Esophagus squamous epithelium (tissue), 5 donors: Measurements from ENCODE around the gene TTC39A. TPM values are rescaled to one million over a fixed set of nuclear protein-coding genes. Genes with fewer than 3 reads are reported as not detected.

Experiments
- DNase-seq: peaks from one replicate; lab custom pipeline; 2025; lab: John Stamatoyannopoulos, UW
- H3K27ac ChIP-seq, 4 donors: fragments of 200-600 bp; sonication (generic); one replicate each; pipeline ENCODE4 v1.5.1; 2016 to 2019; ENCODE audit warnings: mild to moderate bottlenecking in 1 of 4
- H3K27me3 ChIP-seq, 4 donors: fragments of 200-600 bp; sonication (generic); 1 replicate in 3 of 4; 2 replicates in 1 of 4; pipeline versions ENCODE4 v1.5.1 to v1.6.0; 2017 to 2021; ENCODE audit warnings: antibody characterized with exemption in 1 of 4
- H3K36me3 ChIP-seq, 3 donors: fragments of 200-600 bp; sonication (generic); one replicate each; pipeline ENCODE4 v1.5.1; 2016 to 2019
- H3K4me1 ChIP-seq, 3 donors: fragments of 200-600 bp; sonication (generic); one replicate each; pipeline ENCODE4 v1.5.1; 2017 to 2019
- H3K4me3 ChIP-seq, 4 donors: fragments of 200-600 bp; sonication (generic); 1 replicate in 3 of 4; 2 replicates in 1 of 4; pipeline ENCODE4 v1.5.1; 2016 to 2019; ENCODE audit warnings: mild to moderate bottlenecking in 2 of 4, moderate library complexity in 1 of 4
- H3K9me3 ChIP-seq, 3 donors: fragments of 200-600 bp; sonication (generic); one replicate each; pipeline ENCODE4 v1.5.1; 2016 to 2019
- CTCF ChIP-seq, 6 experiments: fragments of 450-650 bp in 4 of 6; fragments of 200-600 bp in 2 of 6; sonication (generic) in 2 of 6; IDR thresholded peaks; one replicate each; pipeline ENCODE4 v1.5.1; 2016 to 2019; ENCODE audit warnings: antibody characterized with exemption in 6 of 6, mild to moderate bottlenecking in 4 of 6, moderate library complexity in 4 of 6
- POLR2A ChIP-seq, 4 donors: fragments of 450-650 bp; IDR thresholded peaks; one replicate each; pipeline ENCODE4 v1.6.1; 2017; ENCODE audit warnings: antibody characterized with exemption in 4 of 4, mild to moderate bottlenecking in 4 of 4, moderate library complexity in 3 of 4
- WGBS, 2 donors: methylation state at CpG; one replicate each; pipeline ENCODE4 v1.1.5; 2018; 5-methylcytosine and 5-hydroxymethylcytosine counted together
- intact Hi-C: fragments of 100-400 bp; cut with DNase I; formaldehyde crosslinking; loops from one replicate; pipeline ENCODE4 v1.15.0; 2022
- total RNA-seq, 4 donors: library from RNA; depleted of rRNA; stranded (reverse); fragments of >200 nt; gene quantifications; one replicate each; pipeline ENCODE4 v1.1.0, GENCODE V29; 2016
- donor health status: DM: yes; HTN: yes; CAD: no.

Gene TTC39A
- total RNA-seq, 4 donors from 2014 or later = 16.4 to 60.9 (median 48.8) TPM

- Histone ChIP-seq H3K4me3 (no peak overlapping the region), H3K27ac (no peak overlapping the region), H3K9me3 (no peaks in the 10 kb centered on the region), H3K4me1 (peaks cover 0 to 18% (median 4%) of the 10 kb centered on the region in 3 donors), H3K36me3 (peaks cover 0 to 10% (median 0%) of the 10 kb centered on the region in 3 donors), H3K27me3 (no peaks in the 10 kb centered on the region)
- no peak for TF ChIP-seq CTCF (IDR thresholded peaks at IDR 0.05)
- TF ChIP-seq POLR2A (IDR thresholded peaks at IDR 0.05) = no peak
- WGBS, 2 donors = 49 to 66% methylated on average over 6 to 10 of the region's 11 CpGs
- intact Hi-C loops = loop anchor here (5.0 kb wide), 1 partner anchor 102 kb away; no protein-coding TSS in a partner anchor
- no peak for DNase-seq
These were observed 35.7 kb downstream of the TTC39A start for GRCh38 chr1:51294566-51295184.

- Histone ChIP-seq H3K27ac (no peak overlapping the region), H3K27me3 (no peaks in the 10 kb centered on the region), H3K36me3 (peaks cover 0 to 16% (median 0%) of the 10 kb centered on the region in 3 donors), H3K4me1 (peaks cover 0 to 18% (median 4%) of the 10 kb centered on the region in 3 donors), H3K4me3 (no peak overlapping the region), H3K9me3 (no peaks in the 10 kb centered on the region)
- intact Hi-C loops = loop anchor here (5.0 kb wide), 1 partner anchor 102 kb away; no protein-coding TSS in a partner anchor
- no peak for DNase-seq
- TF ChIP-seq CTCF (IDR thresholded peaks at IDR 0.05) (no peak), POLR2A (IDR thresholded peaks at IDR 0.05) (no peak)
- WGBS, 2 donors = 82 to 91% methylated on average over 8 to 10 of the region's 13 CpGs
These were observed 36.4 kb downstream of the TTC39A start for GRCh38 chr1:51293898-51294515.

GRCh38 chr1:51290489-51290847 lies 39.9 kb downstream of the TTC39A start:
- H3K9me3 ChIP-seq = no peaks in the 10 kb centered on the region
- H3K27me3 ChIP-seq = no peaks in the 10 kb centered on the region
- no peaks in the 10 kb centered on the region for H3K4me1 ChIP-seq
- intact Hi-C loops = loop anchor here (5.0 kb wide), 1 partner anchor 98 kb away; no protein-coding TSS in a partner anchor
- H3K27ac ChIP-seq = no peak overlapping the region
- DNase-seq = no peak
- H3K4me3 ChIP-seq = no peak overlapping the region
- 83 to 84% methylated on average over 1 to 5 of the region's 5 CpGs for WGBS, 2 donors
- peaks cover 0 to 44% (median 0%) of the 10 kb centered on the region in 3 donors for H3K36me3 ChIP-seq
- TF ChIP-seq POLR2A (IDR thresholded peaks at IDR 0.05) = no peak
- TF ChIP-seq CTCF (IDR thresholded peaks at IDR 0.05) = no peak

GRCh38 chr1:51289676-51290488 lies 40.5 kb downstream of the TTC39A start:
- DNase-seq = no peak
- H3K4me3 ChIP-seq = no peak overlapping the region
- intact Hi-C loops = loop anchor here (5.0 kb wide), 1 partner anchor 98 kb away; no protein-coding TSS in a partner anchor
- H3K36me3 ChIP-seq = peaks cover 0 to 44% (median 0%) of the 10 kb centered on the region in 3 donors
- TF ChIP-seq CTCF (IDR thresholded peaks at IDR 0.05) = no peak
- TF ChIP-seq POLR2A (IDR thresholded peaks at IDR 0.05) = no peak
- no peak overlapping the region for H3K27ac ChIP-seq
- no peaks in the 10 kb centered on the region for H3K9me3 ChIP-seq
- H3K27me3 ChIP-seq = no peaks in the 10 kb centered on the region
- H3K4me1 ChIP-seq = no peaks in the 10 kb centered on the region
- 79 to 83% methylated on average over 5 to 7 of the region's 8 CpGs for WGBS, 2 donors
